ENCODE measurements around the gene CALHM6. TPM values are rescaled to one million over a fixed set of nuclear protein-coding genes. Genes with fewer than 3 reads are reported as not detected.

Gene CALHM6
- total RNA-seq (2014; rRNA removed; shearing (Covaris generic)) = 0.31 TPM in 1 of 2 replicates, not detected in the other
- polyA plus RNA-seq (2015; cell fraction: cytosol; rRNA removed) = not detected in 2 replicates
- polyA plus RNA-seq (2015; cell fraction: nucleus; rRNA removed) = 0.11 TPM in 1 of 2 replicates, not detected in the other

DNA sequence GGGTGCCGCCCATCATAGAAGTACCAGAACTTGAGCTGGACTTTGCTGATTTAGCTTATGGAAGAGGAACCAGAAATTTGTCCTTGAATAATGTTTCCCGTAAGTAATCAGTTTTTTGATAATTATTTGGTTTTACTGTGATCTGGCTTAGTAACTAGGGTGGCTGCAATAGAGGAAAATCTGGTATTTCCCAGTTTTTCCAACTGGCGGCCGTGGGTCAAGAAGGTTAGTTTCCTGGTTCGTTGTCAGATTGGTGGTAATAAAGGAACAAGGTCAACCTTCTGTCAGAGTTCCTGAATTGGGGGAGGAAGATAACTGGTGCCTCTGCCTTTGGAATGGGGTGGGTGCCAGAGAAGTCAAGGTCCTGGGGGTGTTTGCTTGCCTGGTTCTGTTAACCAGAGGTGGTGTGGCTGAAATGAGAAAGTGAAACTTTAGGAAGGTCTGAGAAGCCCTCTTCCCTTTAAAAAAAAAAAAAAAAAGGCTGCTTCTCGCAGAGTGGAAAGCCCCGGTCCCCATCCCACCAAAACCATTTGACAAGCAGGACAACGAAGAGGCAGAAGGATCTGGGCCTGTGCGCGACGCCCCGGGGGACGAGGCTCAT is at the start of gene CALHM6:
Gene CALHM6 (plus strand): TSS at position 45 of the 601 bp plus-strand sequence. CDS start 555 bp downstream, at position 600.
- DNase-seq (ENCODE audit: low read depth) = no peak

DNA sequence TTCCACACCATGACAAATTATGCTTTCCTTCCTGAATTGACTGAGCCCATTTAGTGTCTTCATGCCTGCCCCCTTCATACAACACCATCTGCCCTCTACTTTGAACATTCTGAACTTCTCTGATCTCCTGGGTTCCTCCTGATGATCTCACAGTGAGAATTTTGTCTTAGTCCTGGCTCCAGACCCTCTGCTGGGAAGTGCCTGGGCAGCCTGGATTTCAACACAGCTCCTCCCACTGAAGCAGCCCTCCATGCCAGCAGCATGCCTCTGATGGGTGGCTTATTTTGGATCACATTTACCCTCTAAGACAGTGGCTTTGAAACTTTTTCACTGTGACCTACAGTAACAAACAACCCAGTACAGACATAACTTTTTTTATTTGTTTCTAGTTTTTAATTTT is 48.9 kb upstream of the CALHM6 start:
- DNase-seq (ENCODE audit: low read depth) = no peak

DNA sequence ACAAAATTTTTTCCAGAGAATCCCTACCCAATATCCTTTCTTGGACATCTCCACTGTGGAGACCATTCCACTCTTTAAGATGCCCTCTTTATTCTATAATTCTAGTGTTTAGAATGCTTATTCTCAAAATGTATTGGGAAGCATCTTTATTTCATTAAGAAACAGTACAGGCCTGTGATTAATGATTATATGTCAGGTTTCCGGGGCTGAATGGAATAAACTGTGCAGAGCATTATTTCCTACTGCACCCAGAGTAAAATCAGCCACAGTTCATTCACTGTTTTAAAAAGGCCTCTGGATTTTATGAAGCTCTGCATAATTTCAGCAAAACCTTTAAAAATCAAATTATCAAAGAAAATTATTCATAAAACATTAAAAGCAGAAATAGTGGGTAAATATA is 47.8 kb upstream of the CALHM6 start:
- DNase-seq (ENCODE audit: low read depth) = no peak

DNA sequence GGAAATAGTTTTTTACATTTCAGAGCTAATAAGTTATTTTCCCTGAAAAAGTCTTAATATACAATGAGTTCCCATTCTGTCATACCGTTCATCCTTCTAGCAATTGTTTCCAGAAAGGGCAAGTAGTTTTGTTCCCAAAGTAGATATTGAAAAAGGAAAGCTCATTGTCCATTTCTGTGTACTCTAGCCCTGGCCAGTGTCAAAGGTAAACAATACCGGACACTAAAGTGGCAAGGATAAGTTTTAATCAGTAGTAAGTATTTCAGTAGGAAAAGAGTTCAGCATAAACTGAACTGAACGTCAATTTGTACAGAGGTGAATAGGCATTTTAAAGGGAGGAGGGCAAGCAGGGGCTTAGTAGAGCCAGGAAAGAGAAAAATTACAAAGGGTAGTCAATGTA is 43.5 kb upstream of the CALHM6 start:
- no peak for DNase-seq (ENCODE audit: low read depth)

DNA sequence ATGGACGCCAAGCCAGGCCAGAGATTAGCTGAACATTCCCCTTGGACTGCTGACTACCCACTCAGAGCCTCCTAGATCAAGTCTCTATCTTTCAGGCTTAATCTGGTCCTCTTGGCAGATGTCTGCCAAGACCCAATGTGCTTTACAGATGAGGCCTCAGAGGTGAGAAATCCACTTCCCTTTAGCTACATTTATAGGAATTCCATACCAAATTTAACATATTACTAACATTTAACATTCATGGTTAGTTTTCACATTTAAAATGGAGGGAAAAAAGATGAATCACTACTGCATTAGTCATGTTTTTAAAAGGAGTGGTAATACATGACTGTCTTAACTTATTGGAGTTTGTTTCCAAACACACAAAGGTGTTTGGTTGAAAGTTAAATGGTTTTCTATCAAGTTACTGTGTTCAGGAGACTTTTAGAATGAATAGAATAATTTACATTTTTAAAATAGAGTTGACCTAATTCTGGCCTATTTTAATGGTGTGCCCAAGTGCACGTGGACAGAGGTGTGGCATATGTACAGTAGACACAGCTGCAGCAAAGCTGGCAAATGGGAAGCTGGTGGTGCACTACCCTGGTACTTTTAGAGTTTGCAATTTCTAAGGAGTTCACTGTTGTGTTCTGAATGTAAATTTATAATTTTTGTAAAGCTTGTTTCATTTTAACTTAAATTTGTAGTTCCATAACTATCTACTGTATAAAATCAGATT is 41.9 kb upstream of the CALHM6 start:
- DNase-seq (ENCODE audit: low read depth) = peak; percentile 59

DNA sequence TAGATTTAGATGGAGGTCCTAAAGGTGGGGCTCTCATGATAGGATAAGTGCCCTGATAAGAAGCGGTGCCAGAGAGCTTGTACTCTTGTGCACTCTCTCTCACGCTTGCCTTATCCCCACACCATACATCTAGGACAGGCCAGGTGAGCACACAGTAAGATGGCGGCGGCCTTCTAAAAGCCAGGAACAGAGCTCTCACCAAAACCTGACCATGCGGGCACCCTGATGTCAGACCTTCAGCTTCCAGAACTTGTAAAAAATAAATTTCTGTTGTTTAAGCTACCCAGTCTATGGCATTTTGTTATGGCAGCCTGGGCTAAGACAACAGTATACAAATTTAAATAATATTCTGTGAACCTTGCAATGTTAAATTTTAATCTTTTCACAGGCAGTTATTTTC is 40.8 kb upstream of the CALHM6 start:
- no peak for DNase-seq (ENCODE audit: low read depth)

DNA sequence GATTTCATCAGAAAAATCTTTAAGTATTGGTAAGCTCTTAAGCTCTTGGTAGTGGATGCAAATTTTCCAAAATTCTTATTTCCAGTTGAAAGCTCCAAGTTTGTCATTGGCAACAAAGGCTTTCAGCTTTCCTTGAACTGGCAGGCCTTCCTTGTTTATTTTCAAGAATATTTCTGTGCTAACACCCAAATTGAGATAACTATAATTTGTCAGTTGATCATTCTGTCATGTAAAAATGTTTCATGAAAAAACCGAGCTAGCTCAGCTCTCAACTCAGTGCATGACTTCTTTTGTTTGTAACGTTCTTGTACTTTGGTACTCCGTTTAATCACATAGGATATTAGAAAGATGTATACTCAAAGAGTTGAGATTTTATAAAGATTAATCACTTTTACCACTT is 38.9 kb upstream of the CALHM6 start:
- DNase-seq (ENCODE audit: low read depth) = no peak

DNA sequence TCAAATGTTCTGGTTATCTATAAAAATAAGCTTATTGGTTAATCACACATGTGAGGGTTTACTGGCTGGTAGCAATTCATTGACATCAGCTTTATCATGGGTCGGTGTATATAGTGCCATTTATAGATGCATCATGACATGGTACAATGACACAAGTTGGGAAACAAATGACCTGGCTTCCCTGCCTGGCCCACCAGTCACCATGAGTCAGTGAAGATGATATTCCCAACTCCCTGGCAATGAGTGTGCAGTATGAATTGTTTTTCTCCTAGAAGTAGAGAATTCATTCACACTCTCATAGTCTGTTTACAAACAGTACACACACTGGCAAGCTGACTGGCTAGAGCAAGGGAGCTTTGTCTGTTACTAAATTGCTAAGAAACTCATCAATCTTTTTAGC is 37.2 kb upstream of the CALHM6 start:
- DNase-seq (ENCODE audit: low read depth) = peak; percentile 74

DNA sequence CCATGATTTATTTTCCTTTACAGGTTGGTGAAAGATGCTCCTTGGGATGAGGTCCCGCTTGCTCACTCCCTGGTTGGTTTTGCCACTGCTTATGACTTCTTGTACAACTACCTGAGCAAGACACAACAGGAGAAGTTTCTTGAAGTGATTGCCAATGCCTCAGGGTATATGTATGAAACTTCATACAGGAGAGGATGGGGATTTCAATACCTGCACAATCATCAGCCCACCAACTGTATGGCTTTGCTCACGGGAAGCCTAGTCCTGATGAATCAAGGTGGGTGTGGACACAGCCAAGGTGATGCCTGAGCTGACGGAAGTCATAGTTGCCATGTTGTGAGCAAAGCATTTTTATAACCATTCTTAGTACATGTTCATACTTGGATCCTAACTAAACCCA is 34.6 kb upstream of the CALHM6 start:
- DNase-seq (ENCODE audit: low read depth) = no peak

DNA sequence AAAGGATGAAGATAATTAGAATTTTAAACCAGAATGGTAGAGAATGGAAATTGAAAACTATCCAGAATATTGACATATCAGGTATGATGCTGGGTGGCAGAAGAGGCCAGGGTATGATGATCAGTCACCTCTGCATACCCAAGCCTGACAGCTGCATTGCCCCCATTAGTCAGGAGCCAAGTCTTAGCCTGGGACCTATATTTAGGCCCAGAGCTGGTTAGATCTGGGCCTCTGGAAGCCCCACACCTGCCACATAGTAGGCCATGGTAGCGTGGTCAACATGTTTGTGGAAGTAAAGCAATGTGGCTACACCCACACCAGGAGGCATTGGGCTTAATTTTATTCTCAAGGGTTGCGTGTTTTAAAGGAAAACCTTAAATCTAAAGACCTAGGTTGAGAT is 32.1 kb upstream of the CALHM6 start:
- no peak for DNase-seq (ENCODE audit: low read depth)

DNA sequence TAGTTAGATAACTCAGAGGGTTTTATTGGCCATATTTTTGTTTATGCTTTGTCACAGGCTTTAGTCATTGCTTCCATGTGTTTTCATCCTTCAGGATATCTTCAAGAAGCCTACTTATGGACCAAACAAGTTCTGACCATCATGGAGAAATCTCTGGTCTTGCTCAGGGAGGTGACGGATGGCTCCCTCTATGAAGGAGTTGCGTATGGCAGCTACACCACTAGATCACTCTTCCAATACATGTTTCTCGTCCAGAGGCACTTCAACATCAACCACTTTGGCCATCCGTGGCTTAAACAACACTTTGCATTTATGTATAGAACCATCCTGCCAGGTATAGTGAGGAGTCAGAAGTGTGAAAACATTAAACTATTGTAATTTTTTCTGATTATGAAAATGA is 30.3 kb upstream of the CALHM6 start:
- DNase-seq (ENCODE audit: low read depth) = no peak

DNA sequence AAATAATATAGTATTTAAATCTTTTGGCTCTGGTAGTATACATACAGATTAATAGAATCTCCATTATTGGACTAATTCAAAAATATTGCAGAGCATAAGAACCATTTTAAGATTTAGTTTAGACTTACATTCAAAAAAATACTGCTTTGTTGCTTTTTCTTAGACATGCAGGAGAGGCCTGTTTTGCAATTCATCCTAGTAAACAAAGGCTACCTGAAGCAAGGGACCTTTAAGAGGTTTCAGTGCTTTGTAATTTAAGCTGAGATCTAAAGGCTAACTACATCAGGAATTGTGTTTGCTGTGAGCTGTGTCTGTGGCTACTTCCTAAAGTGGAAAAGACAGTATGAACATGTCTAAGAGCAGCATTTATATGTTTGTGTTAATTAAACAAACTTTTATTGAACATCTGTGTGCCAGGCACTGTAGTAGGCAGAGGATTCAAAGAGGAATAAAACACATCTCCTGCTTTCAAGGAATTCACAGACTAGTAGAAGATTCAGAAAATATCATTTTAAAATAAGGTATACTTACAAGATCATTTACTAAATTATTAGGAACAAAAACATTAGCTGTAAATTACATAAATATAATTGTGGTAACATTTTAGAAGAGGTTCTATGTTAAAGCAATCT is 29.1 kb upstream of the CALHM6 start:
- DNase-seq (ENCODE audit: low read depth) = no peak

DNA sequence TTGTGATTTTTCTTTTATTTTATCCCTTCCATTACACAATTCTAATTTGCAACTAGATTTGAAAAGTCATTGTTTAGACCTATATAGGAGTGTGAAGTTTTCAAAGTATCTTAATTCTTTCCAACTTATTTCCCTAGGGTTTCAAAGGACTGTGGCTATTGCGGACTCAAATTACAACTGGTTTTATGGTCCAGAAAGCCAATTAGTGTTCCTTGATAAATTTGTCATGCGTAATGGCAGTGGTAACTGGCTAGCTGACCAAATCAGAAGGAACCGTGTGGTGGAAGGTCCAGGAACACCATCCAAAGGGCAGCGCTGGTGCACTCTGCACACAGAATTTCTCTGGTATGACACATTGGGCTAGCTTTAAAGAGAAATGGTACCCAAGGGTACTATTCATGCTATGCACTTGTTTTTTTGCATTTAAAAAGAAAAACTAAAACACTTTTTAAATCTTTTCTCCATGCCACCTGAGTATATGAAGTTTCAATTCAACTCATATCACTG is 27.9 kb upstream of the CALHM6 start:
- DNase-seq (ENCODE audit: low read depth) = no peak

DNA sequence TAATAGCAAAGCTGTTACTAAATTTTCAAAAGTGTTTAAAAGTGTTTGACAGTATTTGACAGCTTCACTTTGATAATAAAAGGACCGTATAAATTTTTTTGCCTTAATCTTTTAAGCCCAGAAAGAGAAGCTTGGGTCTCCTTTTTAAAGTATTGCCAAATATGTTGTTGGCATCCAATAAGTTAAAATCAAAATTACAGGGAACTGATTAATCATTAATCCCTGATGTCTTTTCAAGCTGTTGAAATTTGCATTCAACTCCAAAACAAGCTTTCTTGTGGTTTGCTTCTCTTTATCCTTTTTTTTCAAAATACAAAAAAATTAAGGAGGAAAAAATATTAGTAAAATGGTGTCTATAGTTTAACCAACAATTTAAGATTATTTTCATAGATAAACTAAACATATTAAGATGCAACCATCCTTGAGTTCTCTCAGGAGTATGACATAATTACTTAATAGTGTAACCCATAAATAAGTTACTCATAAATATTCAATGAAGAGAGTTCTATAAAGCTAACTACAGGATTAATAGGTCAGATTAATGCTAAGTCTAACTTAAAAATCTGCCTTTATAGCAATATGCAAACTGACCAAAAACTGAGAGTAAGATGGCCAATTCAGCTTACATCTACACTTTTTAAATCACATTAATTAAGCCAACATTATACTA is 27.0 kb upstream of the CALHM6 start:
- DNase-seq (ENCODE audit: low read depth) = no peak

DNA sequence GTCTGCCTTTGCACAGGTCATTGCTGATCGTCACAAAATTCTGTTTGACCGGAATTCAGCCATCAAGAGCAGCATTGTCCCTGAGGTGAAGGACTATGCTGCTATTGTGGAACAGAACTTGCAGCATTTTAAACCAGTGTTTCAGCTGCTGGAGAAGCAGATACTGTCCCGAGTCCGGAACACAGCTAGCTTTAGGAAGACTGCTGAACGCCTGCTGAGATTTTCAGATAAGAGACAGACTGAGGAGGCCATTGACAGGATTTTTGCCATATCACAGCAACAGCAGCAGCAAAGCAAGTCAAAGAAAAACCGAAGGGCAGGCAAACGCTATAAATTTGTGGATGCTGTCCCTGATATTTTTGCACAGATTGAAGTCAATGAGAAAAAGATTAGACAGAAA is 24.6 kb upstream of the CALHM6 start:
- no peak for DNase-seq (ENCODE audit: low read depth)

DNA sequence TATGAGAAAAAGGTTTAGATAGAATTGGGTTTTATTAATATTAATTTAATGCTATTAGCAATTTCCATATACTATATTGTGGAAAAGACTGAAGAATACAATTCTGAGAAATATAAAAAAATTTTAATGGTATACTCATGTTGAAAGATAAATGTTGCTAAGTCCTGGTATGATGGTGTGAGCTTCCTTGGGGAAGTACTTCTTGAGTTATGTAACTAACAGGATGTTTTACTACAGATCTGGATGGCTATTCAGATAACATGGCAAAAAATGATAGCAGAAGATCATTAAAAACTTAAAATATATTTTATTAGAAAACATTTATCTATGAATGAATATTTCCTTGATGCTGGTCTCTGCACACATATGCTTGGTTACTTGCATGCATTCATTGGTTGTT is 23.5 kb upstream of the CALHM6 start:
- DNase-seq (ENCODE audit: low read depth) = no peak

DNA sequence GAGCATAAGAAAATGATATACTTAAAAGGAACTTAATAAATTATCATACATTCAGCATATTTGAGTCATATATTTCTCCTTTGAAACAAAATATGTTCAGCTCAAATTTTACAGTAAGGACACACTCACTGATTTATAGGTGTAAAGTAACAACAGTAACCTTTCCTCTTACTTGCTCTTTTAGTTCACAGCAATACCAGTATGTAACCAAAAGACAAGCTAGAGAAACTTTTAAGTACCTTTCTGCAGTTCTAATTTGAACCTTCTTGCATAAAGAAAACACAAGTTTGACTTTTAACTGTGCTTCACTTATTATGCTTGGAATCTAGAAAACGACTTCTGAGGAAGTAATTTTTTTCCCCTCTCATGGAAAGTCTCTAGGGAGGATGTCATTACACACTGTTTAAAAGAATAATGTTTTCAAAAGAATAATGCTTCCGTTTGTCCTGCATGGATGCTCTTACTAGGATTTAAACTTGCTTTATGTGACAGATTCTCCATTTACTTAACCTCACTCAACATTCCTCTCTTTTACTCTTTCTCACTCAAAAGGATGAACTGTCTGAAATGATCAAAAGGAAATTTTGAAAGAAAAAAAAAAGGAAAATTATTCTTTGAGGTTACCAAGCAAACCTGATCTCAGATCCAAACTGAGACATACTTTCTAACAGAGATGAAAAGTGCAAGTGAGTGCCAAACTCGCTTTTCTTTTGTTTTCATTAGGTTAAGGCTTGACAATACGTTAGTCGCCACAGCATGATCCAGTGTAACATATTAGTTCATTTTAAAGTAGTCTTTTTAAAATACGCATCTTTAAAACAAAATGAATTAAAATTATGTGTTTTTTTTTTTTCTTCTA is 22.4 kb upstream of the CALHM6 start:
- DNase-seq (ENCODE audit: low read depth) = no peak

DNA sequence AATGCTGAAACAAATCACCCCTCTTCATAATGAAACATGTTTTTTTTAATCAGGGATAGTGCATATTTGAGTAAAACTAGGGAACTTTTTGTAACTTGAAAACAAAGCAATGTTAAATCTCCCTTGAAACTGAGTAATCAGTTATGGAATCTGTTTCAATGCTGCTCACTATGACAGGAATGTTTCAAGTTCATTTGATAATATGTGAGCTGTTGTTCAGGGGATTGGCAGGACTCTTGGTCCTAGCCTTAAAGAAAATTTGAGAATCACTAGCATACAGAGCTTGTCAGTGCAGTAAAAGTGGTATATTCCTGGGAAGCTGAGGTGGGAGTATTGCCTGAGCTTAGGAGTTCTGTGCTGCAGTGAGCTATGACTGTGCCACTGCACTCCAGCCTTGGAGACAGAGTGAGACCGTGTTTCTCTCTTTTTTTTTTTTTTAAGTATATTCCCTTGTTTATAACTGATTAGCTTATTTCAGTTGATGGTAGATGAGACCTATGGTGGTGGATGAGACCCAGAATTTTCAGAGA is 21.6 kb upstream of the CALHM6 start:
- no peak for DNase-seq (ENCODE audit: low read depth)

DNA sequence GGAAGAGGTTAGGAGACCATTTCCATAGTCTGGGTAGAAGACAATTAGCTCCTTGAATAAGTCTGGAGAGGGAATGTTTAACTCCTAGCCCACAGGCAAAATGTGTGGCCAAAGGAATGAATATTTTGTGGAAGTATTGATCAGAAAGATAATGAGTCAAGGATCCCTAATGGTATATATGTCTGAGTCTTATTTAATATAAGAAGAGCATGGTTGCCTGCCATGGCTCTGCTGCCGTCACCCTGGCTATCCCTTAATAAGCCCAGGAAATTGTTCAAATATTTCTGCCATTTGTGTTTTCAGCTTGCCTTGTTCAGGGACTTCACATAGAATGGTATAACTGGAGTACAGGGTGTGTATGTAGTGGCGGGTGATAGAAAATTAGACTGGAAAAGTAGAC is 18.1 kb upstream of the CALHM6 start:
- DNase-seq (ENCODE audit: low read depth) = no peak

DNA sequence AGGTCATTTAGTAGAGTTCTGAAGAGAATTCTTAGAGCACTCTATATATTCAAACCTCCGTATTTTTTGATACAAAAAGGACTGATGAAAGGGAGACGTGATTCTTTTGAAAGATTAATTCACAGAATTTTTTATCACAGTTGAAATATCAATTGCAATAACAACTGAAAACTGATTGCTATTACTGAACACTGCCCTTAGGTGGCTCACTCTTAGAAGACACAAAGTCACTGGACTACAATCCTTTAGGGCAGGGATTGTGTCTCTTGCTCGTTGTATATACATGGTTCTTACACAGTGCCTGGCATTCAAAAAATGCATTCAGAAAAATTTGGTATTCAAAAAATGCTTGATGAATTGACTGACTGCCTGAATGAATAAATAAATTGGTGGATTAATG is 17.1 kb upstream of the CALHM6 start:
- DNase-seq (ENCODE audit: low read depth) = no peak

DNA sequence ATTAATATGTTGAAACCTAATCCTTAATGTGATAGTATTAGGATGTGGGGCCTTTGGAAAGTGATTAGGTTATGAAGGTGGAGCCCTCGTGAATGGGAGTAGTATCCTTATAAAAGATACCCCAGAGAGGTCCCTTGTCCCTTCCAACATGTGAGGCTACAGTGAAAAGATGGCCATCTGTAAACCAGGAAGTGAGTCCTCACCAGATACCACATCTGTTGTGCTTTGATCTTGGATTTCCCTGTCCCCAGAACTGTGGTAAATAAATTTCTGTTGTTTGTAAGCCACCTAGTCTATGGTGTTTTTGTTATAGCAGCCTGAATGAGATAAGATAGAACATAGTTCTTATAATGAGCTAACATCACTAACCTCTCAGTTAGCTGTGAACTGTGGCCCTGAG is 16.6 kb upstream of the CALHM6 start:
- DNase-seq (ENCODE audit: low read depth) = no peak

All from HT1080 (cell line).